B cell (primary cell): ENCODE results near the gene ALOX12. TPM values are rescaled to one million over a fixed set of nuclear protein-coding genes. Genes with fewer than 3 reads are reported as not detected.

Experiments used
- ATAC-seq: fragments of 200-7000 bp; cut with Tn5 transposase; one replicate; pipeline ENCODE4 v1.10.0; 2021; ENCODE audit warnings: low read depth, mild to moderate bottlenecking, moderate number of reproducible peaks, moderate library complexity
- CTCF ChIA-PET: fragments of 350-600 bp; sonication (Branson Sonifier 250); formaldehyde crosslinking; loops from one replicate; lab custom pipeline; 2021; ENCODE audit warnings: antibody characterized with exemption, inconsistent platforms; lab: Charles Lee
- POLR2A ChIA-PET: fragments of 350-600 bp; sonication (Branson Sonifier 250); formaldehyde crosslinking; loops from one replicate; lab custom pipeline; 2021; ENCODE audit warnings: antibody characterized with exemption; lab: Charles Lee
- DNase-seq: peaks from one replicate; pipeline ENCODE4 v3.0.0; 2013
- H2AFZ ChIP-seq: 2 replicates; pipeline ENCODE4 v1.6.1; 2012; ENCODE audit warnings: mild to moderate bottlenecking, low read depth, low read length; ENCODE audit not compliant: insufficient read depth, poor library complexity, severe bottlenecking
- H3K27ac ChIP-seq, 2 donors: 1 replicate in 1 of 2; 2 replicates in 1 of 2; pipeline ENCODE4 v1.5.1; 2012 to 2013; ENCODE audit warnings: low read length in 2 of 2, mild to moderate bottlenecking in 2 of 2, moderate library complexity in 1 of 2
- H3K27me3 ChIP-seq, 4 experiments: fragments of 200-600 bp in 1 of 4; sonication (generic) in 1 of 4; replicated peaks in 1 of 4; 1 replicate in 2 of 4; 2 replicates in 2 of 4; pipeline versions ENCODE4 v1.6.1 to v1.7.0; 2013 to 2016; ENCODE audit warnings: low read length in 3 of 4, mild to moderate bottlenecking in 2 of 4, mixed read lengths in 1 of 4, moderate library complexity in 1 of 4; ENCODE audit not compliant: insufficient read depth in 4 of 4, control insufficient read depth in 3 of 4; ENCODE audit errors: control extremely low read depth in 1 of 4
- H3K36me3 ChIP-seq, 2 experiments: replicated peaks in 1 of 2; 1 replicate in 1 of 2; 2 replicates in 1 of 2; pipeline versions ENCODE4 v1.6.1 to v1.7.1; 2013; ENCODE audit warnings: low read length in 1 of 2; ENCODE audit not compliant: insufficient read depth in 2 of 2, control insufficient read depth in 1 of 2; ENCODE audit errors: control extremely low read depth in 1 of 2, extremely low read depth in 1 of 2
- H3K4me1 ChIP-seq, 2 donors: fragments of 200-600 bp in 1 of 2; sonication (generic) in 1 of 2; 1 replicate in 1 of 2; 2 replicates in 1 of 2; pipeline versions ENCODE4 v1.5.1 to v1.6.1; 2013 to 2017; ENCODE audit warnings: low read length in 2 of 2; ENCODE audit not compliant: control insufficient read depth in 2 of 2, insufficient read depth in 2 of 2
- H3K4me2 ChIP-seq: replicated peaks from 2 replicates; pipeline ENCODE3; 2012; ENCODE audit warnings: mild to moderate bottlenecking, low read depth, low read length; ENCODE audit not compliant: poor library complexity, severe bottlenecking
- H3K4me3 ChIP-seq, 5 experiments: fragments of 200-600 bp in 1 of 5; sonication (generic) in 1 of 5; 1 replicate in 3 of 5; 2 replicates in 2 of 5; pipeline versions ENCODE4 v1.5.1 to v1.7.0; 2011 to 2016; ENCODE audit warnings: low read length in 4 of 5, mild to moderate bottlenecking in 4 of 5, low read depth in 2 of 5, control low read depth in 1 of 5, moderate library complexity in 1 of 5; ENCODE audit not compliant: insufficient read depth in 1 of 5; ENCODE audit errors: control extremely low read depth in 1 of 5, extremely low read depth in 1 of 5
- H3K79me2 ChIP-seq: fragments of 200-600 bp; sonication (generic); one replicate; pipeline ENCODE4 v1.6.0; 2016; ENCODE audit warnings: low read length; ENCODE audit not compliant: control insufficient read depth, insufficient read depth
- H3K9ac ChIP-seq: fragments of 200-600 bp; sonication (generic); 2 replicates; pipeline ENCODE4 v1.6.1; 2017; ENCODE audit warnings: mild to moderate bottlenecking, low read length, moderate library complexity
- H3K9me3 ChIP-seq, 3 donors: one replicate each; pipeline versions ENCODE4 v1.6.1 to v1.7.1; 2013; ENCODE audit warnings: low read length in 2 of 3; ENCODE audit not compliant: control insufficient read depth in 2 of 3, insufficient read depth in 1 of 3; ENCODE audit errors: control extremely low read depth in 1 of 3
- H4K20me1 ChIP-seq: 2 replicates; pipeline ENCODE4 v1.6.0; 2012; ENCODE audit warnings: mild to moderate bottlenecking, low read length; ENCODE audit not compliant: insufficient read depth, control insufficient read depth, poor library complexity, severe bottlenecking
- H3K27ac Mint-ChIP-seq: one replicate; pipeline ENCODE4 v1.8.0; 2021; ENCODE audit warnings: mixed read lengths
- H3K27me3 Mint-ChIP-seq: one replicate; pipeline ENCODE4 v1.8.0; 2021; ENCODE audit warnings: mixed read lengths
- H3K4me1 Mint-ChIP-seq: one replicate; pipeline ENCODE4 v1.8.0; 2021; ENCODE audit warnings: mixed read lengths
- H3K4me3 Mint-ChIP-seq: one replicate; pipeline ENCODE4 v1.8.0; 2021; ENCODE audit warnings: mixed read lengths
- H3K9me3 Mint-ChIP-seq: one replicate; pipeline ENCODE4 v1.8.0; 2022; ENCODE audit warnings: mixed read lengths; ENCODE audit not compliant: insufficient read depth
- CTCF ChIP-seq: fragments of 200-600 bp; IDR thresholded peaks from one replicate; pipeline ENCODE4 v1.8.0; 2022; ENCODE audit warnings: antibody characterized with exemption, mild to moderate bottlenecking
- EZH2 ChIP-seq: IDR thresholded peaks from 2 replicates; pipeline ENCODE4 v1.6.1; 2012; ENCODE audit warnings: borderline replicate concordance, low read depth, mild to moderate bottlenecking, moderate library complexity, low read length; ENCODE audit not compliant: insufficient read depth, poor library complexity, severe bottlenecking
- WGBS: methylation state at CpG from one replicate; pipeline ENCODE4 v1.1.5; 2013; ENCODE audit warnings: missing lambda C conversion rate; ENCODE audit not compliant: insufficient coverage; 5-methylcytosine and 5-hydroxymethylcytosine counted together
- intact Hi-C: fragments of 100-400 bp; cut with micrococcal nuclease; formaldehyde crosslinking; loops from one replicate; pipeline ENCODE4 v1.10.0; 2022
- polyA plus RNA-seq: library from polyadenylated mRNA; depleted of rRNA; stranded (reverse); fragments of >200 nt; gene quantifications from 2 replicates; pipeline ENCODE4 v1.2.3, GENCODE V29; 2012
- total RNA-seq, 2 donors: library from RNA; stranded (reverse); fragments of 120-200 nt in 1 of 2; gene quantifications; 1 replicate in 1 of 2; 2 replicates in 1 of 2; pipeline versions ENCODE4 v1.2.3 to v1.2.4, GENCODE V29; 2013 to 2022

ALOX12 gene
- total and polyA plus RNA-seq, 2 donors (not counting 1 experiment from before 2014, with no cell fraction given) = 0.07 TPM; not detected in 1

GRCh38 chr17:7045492-7046126 is 49.8 kb downstream of the ALOX12 start:
- Mint-ChIP-seq H3K27ac (peak overlapping the region; percentile 92), H3K27me3 (peaks cover 3% of the 10 kb centered on the region), H3K4me1 (peaks cover 39% of the 10 kb centered on the region), H3K4me3 (peak overlapping the region; percentile 77), H3K9me3 (no peaks in the 10 kb centered on the region)
- peaks cover 0 to 2% of the 10 kb centered on the region in 2 experiments for H3K36me3 ChIP-seq
- peaks cover 0 to 4% (median 0%) of the 10 kb centered on the region in 4 experiments for H3K27me3 ChIP-seq
- peak overlapping the region; percentile 64 for H3K9ac ChIP-seq
- peaks cover 35 to 46% of the 10 kb centered on the region in 2 donors for H3K4me1 ChIP-seq
- H3K27ac ChIP-seq = no peak overlapping the region
- H3K4me3 ChIP-seq = peak overlapping the region in 4 of 5 experiments; percentile 50 to 67 (median 60)
- ChIA-PET POLR2A (interaction anchor here (0.6 to 2.1 kb wide), 11 partner anchors 10 to 641 kb away, joined by 3 to 21 read pairs (median 3); partner anchors contain the start of genes ACADVL, DLG4, DVL2 and RNASEK), CTCF (interaction anchor here (0.6 to 14.5 kb wide), 60 partner anchors 7 to 1011 kb away, joined by 3 to 584 read pairs (median 4); partner anchors contain the start of genes ACADVL, ACAP1, ASGR1 and BCL6B)
- H3K79me2 ChIP-seq = no peaks in the 10 kb centered on the region
- peak overlapping the region; percentile 91 for H3K4me2 ChIP-seq
- H4K20me1 ChIP-seq = no peaks in the 10 kb centered on the region
- WGBS = 42% methylated on average over 4 of the region's 5 CpGs
- ATAC-seq (peak; percentile 13), DNase-seq (peak; percentile 85)
- peaks cover 0 to 8% (median 0%) of the 10 kb centered on the region in 3 donors for H3K9me3 ChIP-seq
- intact Hi-C loops = loop anchor here (1.0 to 10.0 kb wide), 5 partner anchors 91 to 642 kb away; partner anchors contain the start of genes MPDU1, TP53 and WRAP53
- TF ChIP-seq CTCF (peak; percentile 82), EZH2 (no peak)
- no peak overlapping the region for H2AFZ ChIP-seq
